Lung (tissue), 12 donors: ENCODE data around the gene RGL3. TPM values are rescaled to one million over a fixed set of nuclear protein-coding genes. Genes with fewer than 3 reads are reported as not detected.
"Not testable (repeated sequence)": the region's sequence is repeated elsewhere in the genome, so short reads cannot be mapped to it uniquely, and the experiment has no call there.

ENCODE experiments used
- ATAC-seq: fragments of 200-7000 bp; cut with Tn5 transposase; one replicate; pipeline ENCODE4 v1.9.1; 2020; ENCODE audit warnings: moderate number of reproducible peaks; ENCODE audit not compliant: insufficient read depth, low FRiP score
- DNase-seq, 3 donors: peaks; one replicate each; pipeline ENCODE4 v3.0.0-alpha.2; 2013 to 2017
- H3K27ac ChIP-seq, 2 donors: one replicate each; pipeline ENCODE4 v1.5.1; 2013; ENCODE audit warnings: mild to moderate bottlenecking in 2 of 2, moderate library complexity in 2 of 2, control low read depth in 1 of 2, inconsistent platforms in 1 of 2, low read depth in 1 of 2, low read length in 1 of 2
- H3K27me3 ChIP-seq, 3 donors: one replicate each; pipeline ENCODE4 v1.5.1; 2013; ENCODE audit warnings: low read length in 2 of 3; ENCODE audit not compliant: control insufficient read depth in 3 of 3, insufficient read depth in 3 of 3
- H3K36me3 ChIP-seq, 4 donors: one replicate each; pipeline ENCODE4 v1.5.1; 2013; ENCODE audit warnings: low read length in 4 of 4, mild to moderate bottlenecking in 1 of 4, moderate library complexity in 1 of 4; ENCODE audit not compliant: control insufficient read depth in 4 of 4, insufficient read depth in 4 of 4
- H3K4me1 ChIP-seq, 5 donors: one replicate each; pipeline ENCODE4 v1.5.1; 2013; ENCODE audit warnings: low read length in 5 of 5, mild to moderate bottlenecking in 2 of 5, moderate library complexity in 1 of 5; ENCODE audit not compliant: control insufficient read depth in 5 of 5, insufficient read depth in 5 of 5
- H3K4me3 ChIP-seq: one replicate; pipeline ENCODE4 v1.5.1; 2013; ENCODE audit warnings: mild to moderate bottlenecking, control low read depth, moderate library complexity
- H3K9ac ChIP-seq, 2 donors: one replicate each; pipeline ENCODE4 v1.5.1; 2013; ENCODE audit warnings: low read length in 2 of 2, control low read depth in 1 of 2; ENCODE audit not compliant: insufficient read depth in 1 of 2
- H3K9me3 ChIP-seq, 4 donors: one replicate each; pipeline ENCODE4 v1.5.1; 2013; ENCODE audit warnings: low read length in 3 of 4, mild to moderate bottlenecking in 1 of 4, moderate library complexity in 1 of 4; ENCODE audit not compliant: control insufficient read depth in 4 of 4, insufficient read depth in 3 of 4
- CTCF ChIP-seq: IDR thresholded peaks from 2 replicates; pipeline ENCODE4 v1.5.1; 2012; ENCODE audit warnings: mild to moderate bottlenecking; ENCODE audit errors: control extremely low read depth, extremely low read depth
- WGBS, 2 donors: extraction: QIAGEN DNeasy Blood & Tissue Kit; methylation state at CpG; one replicate each; pipeline ENCODE4 v1.1.7; 2013; 5-methylcytosine and 5-hydroxymethylcytosine counted together
- polyA plus RNA-seq, 2 donors: library from polyadenylated mRNA; stranded (reverse); fragments of 200-250 nt; gene quantifications; one replicate each; pipeline ENCODE4 v1.2.1, GENCODE V29; 2013
- total RNA-seq, 2 donors: library from RNA; depleted of rRNA in 1 of 2; stranded (reverse); fragments of >200 nt in 1 of 2; gene quantifications; one replicate each; pipeline ENCODE4 v1.2.1, GENCODE V29; 2014 to 2021
- donor health status: control.
- donor health status: control.
- donor health status: Bipolar disorder and iron deficiency.
- donor health status: healthy.
- donor health status: DM: yes; HTN: yes; CAD: no.

Gene RGL3
- total and polyA plus RNA-seq, 4 donors: 10.4 to 45.2 (median 37.3) TPM

GRCh38 chr19:11410682-11411081 is 8.4 kb downstream of the RGL3 start:
- TF ChIP-seq CTCF: no peak
- Histone ChIP-seq H3K4me3 (no peak overlapping the region), H3K36me3 (peaks cover 0 to 1% (median 0%) of the 10 kb centered on the region in 4 donors), H3K4me1 (no peaks in the 10 kb centered on the region), H3K9me3 (no peaks in the 10 kb centered on the region), H3K27ac (no peak overlapping the region), H3K27me3 (peaks cover 0 to 7% (median 0%) of the 10 kb centered on the region in 3 donors), H3K9ac (no peak overlapping the region)
- DNase-seq (no peak), ATAC-seq (no peak)
- 73 to 77% methylated on average over 8 of the region's 8 CpGs for WGBS, 2 donors

- no peak for ATAC-seq
Observed at GRCh38 chr19:11408591-11408990, 10.5 kb downstream of the RGL3 start.

GRCh38 chr19:11406703-11407236 is 12.3 kb downstream of the RGL3 start:
- DNase-seq, H3K36me3 ChIP-seq, H3K4me3 ChIP-seq, H3K9ac ChIP-seq, H3K27ac ChIP-seq, ATAC-seq, H3K27me3 ChIP-seq, H3K9me3 ChIP-seq, H3K4me1 ChIP-seq: not testable (repeated sequence)
- 61 to 73% methylated on average over 12 of the region's 12 CpGs for WGBS, 2 donors

More at GRCh38 chr19:11408591-11408990, 10.5 kb downstream of the RGL3 start:
- H3K4me3 ChIP-seq: no peak overlapping the region
- WGBS, 2 donors: 86 to 93% methylated on average over 4 of the region's 4 CpGs
- no peak for TF ChIP-seq CTCF
- H3K4me1 ChIP-seq: no peaks in the 10 kb centered on the region
- no peak for DNase-seq
- H3K36me3 ChIP-seq: peaks cover 0 to 1% (median 0%) of the 10 kb centered on the region in 4 donors
- H3K27me3 ChIP-seq: peaks cover 0 to 7% (median 0%) of the 10 kb centered on the region in 3 donors
- H3K27ac ChIP-seq: no peak overlapping the region
- H3K9ac ChIP-seq: no peak overlapping the region
- no peaks in the 10 kb centered on the region for H3K9me3 ChIP-seq

GRCh38 chr19:11405846-11406643 is 13.1 kb downstream of the RGL3 start:
- Histone ChIP-seq H3K36me3 (peaks cover 0 to 10% (median 0%) of the 10 kb centered on the region in 4 donors), H3K27ac (no peak overlapping the region), H3K9me3 (no peaks in the 10 kb centered on the region), H3K9ac (no peak overlapping the region), H3K4me1 (no peaks in the 10 kb centered on the region), H3K27me3 (peaks cover 0 to 7% (median 0%) of the 10 kb centered on the region in 3 donors), H3K4me3 (no peak overlapping the region)
- DNase-seq (no peak), ATAC-seq (no peak)
- 37 to 58% methylated on average over 41 to 44 of the region's 44 CpGs for WGBS, 2 donors
- no peak for TF ChIP-seq CTCF
